Activated naive CD8-positive, alpha-beta T cell treated with anti-CD3 and anti-CD28 coated beads, Interleukin-2, amount 50 U/mL, for 24 hours (primary cell): ENCODE measurements around the gene RTN4R.

Experiments
- ATAC-seq: fragments of 150-1000 bp; cut with Tn5 transposase; one replicate; pipeline ENCODE4 v1.10.0; 2021
- DNase-seq: peaks from one replicate; pipeline ENCODE4 v3.0.0; 2021
- H3K27ac Mint-ChIP-seq: one replicate; pipeline ENCODE4 v1.8.0; 2021; ENCODE audit warnings: mild to moderate bottlenecking, mixed read lengths
- H3K27me3 Mint-ChIP-seq: one replicate; pipeline ENCODE4 v1.8.0; 2021; ENCODE audit warnings: mixed read lengths
- H3K36me3 Mint-ChIP-seq: one replicate; pipeline ENCODE4 v1.8.0; 2021; ENCODE audit warnings: low read depth, mixed read lengths
- H3K4me1 Mint-ChIP-seq: one replicate; pipeline ENCODE4 v1.8.0; 2021; ENCODE audit warnings: mixed read lengths
- H3K4me3 Mint-ChIP-seq: one replicate; pipeline ENCODE4 v1.8.0; 2021; ENCODE audit warnings: mild to moderate bottlenecking, moderate library complexity, mixed read lengths
- H3K9me3 Mint-ChIP-seq: one replicate; pipeline ENCODE4 v1.8.0; 2021; ENCODE audit warnings: mixed read lengths

Gene RTN4R

DNA sequence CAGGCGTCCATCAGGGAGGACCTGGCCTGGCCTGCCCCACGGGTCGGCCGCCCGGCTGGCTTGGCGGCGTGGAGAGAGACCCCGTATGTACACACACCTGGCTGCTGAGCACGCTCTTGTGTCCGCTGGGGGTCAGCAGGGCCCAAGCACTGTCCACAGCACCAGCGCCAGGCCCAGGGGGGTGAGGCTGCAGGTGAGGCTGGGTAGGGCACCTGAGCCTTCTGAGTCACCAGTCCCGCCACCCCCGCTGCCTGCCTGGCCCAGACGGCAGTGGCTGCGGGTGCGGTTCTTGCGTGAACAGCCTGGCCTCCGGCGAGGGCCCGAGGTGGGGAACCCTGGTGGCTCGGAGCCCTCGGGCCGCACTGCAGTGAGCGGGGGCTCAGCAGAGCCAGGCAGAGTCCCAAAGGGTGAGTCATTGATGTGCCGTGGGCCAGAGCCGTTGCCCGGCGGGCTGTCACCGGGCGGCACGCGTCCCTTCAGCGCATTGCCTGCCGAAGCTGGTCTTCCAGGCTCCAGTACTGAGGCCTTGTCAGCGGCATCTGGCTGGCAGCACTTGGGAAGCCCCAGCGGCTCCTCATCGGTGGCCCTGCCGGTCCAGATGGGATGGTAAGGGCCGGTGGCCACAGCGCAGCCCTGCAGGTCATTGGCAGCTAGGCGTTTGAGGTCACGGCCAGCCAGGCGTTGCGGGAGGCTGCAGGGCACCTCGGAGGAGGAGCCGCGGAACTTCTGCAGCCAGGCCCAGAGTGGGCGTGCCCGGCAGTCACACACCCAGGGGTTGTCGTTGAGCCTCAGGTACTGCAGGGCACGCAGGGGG is 26.3 kb downstream of the RTN4R start:
- no peak for DNase-seq
- H3K27me3 Mint-ChIP-seq = no peaks in the 10 kb centered on the region
- no peaks in the 10 kb centered on the region for H3K9me3 Mint-ChIP-seq
- peak overlapping the region; percentile 22 for H3K27ac Mint-ChIP-seq
- peaks cover 43% of the 10 kb centered on the region for H3K4me1 Mint-ChIP-seq
- ATAC-seq = no peak
- peak overlapping the region; percentile 30 for H3K4me3 Mint-ChIP-seq
- H3K36me3 Mint-ChIP-seq = no peaks in the 10 kb centered on the region

GRCh38 chr22:20240900-20241299 is 27.2 kb downstream of the RTN4R start:
- ATAC-seq (no peak), DNase-seq (no peak)
- no peaks in the 10 kb centered on the region for H3K36me3 Mint-ChIP-seq
- peaks cover 43% of the 10 kb centered on the region for H3K4me1 Mint-ChIP-seq
- no peaks in the 10 kb centered on the region for H3K9me3 Mint-ChIP-seq
- H3K4me3 Mint-ChIP-seq = no peak overlapping the region
- H3K27me3 Mint-ChIP-seq = no peaks in the 10 kb centered on the region
- H3K27ac Mint-ChIP-seq = no peak overlapping the region

DNA sequence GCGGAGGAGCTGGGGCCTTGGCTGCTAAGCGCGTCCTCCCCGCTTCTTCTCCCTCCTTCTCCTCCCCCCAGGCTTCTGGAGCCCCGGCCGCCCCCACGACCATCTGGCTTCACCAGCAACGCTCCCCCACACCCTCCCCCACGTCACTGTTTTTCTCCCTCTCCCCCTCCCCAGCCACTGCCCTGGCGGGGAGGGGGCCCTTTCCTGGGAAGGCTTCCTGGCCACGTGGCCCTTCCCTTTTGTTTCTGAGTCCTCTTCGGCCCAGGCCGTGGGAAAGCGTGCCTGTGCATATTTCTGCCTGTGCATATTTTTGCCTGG is 27.7 kb downstream of the RTN4R start:
- H3K36me3 Mint-ChIP-seq = no peaks in the 10 kb centered on the region
- no peak overlapping the region for H3K27ac Mint-ChIP-seq
- peaks cover 38% of the 10 kb centered on the region for H3K4me1 Mint-ChIP-seq
- ATAC-seq = no peak
- H3K4me3 Mint-ChIP-seq = no peak overlapping the region
- H3K9me3 Mint-ChIP-seq = no peaks in the 10 kb centered on the region
- no peaks in the 10 kb centered on the region for H3K27me3 Mint-ChIP-seq
- DNase-seq = no peak

GRCh38 chr22:20239676-20240446 is 28.3 kb downstream of the RTN4R start:
- no peak for ATAC-seq
- Mint-ChIP-seq H3K4me1 (peaks cover 33% of the 10 kb centered on the region), H3K4me3 (no peak overlapping the region), H3K27me3 (no peaks in the 10 kb centered on the region), H3K36me3 (no peaks in the 10 kb centered on the region), H3K9me3 (no peaks in the 10 kb centered on the region), H3K27ac (no peak overlapping the region)
- no peak for DNase-seq

DNA sequence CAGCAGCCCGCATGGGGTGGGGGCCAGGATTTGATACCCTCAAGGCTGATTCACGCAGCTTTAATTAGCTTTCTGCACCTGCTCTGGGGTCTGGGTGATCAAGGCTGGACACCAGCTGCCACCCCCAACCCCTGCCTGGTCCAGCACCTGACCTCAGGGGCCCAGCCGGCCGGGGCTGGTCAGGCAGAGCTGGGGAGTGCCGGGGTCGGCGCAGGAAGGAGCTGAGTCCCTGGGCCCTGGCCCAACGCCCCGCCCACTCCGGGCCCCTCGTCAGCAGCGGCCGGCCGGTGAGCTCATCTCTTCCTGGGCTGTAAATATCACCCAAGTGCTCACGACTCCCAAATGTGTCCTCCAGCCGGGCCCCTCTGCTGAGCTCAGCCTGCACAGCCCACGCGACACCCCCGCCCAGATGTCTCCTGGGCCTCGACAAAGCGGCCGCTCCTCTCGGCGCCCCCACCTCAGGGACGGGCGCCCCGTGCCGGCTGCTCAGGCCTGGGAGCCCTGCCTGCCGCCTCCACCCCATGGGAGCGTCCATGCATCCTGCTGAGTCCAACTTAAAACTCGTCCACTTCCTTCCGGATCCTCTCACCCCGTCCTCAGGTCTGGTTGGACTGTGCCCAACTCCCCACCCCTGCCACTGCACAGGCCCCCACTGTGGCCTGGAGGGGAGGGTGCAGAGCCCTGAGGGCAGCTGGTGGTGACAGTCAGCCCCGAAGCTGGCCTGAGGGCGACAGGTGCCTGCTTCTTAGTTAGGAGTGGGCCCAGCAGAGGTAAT is 29.0 kb downstream of the RTN4R start:
- DNase-seq = peak; percentile 36
- H3K27me3 Mint-ChIP-seq = no peaks in the 10 kb centered on the region
- H3K4me1 Mint-ChIP-seq = peaks cover 28% of the 10 kb centered on the region
- no peaks in the 10 kb centered on the region for H3K9me3 Mint-ChIP-seq
- no peaks in the 10 kb centered on the region for H3K36me3 Mint-ChIP-seq
- ATAC-seq = peak; percentile 26
- no peak overlapping the region for H3K27ac Mint-ChIP-seq
- no peak overlapping the region for H3K4me3 Mint-ChIP-seq

- Mint-ChIP-seq H3K27ac (no peak overlapping the region), H3K4me3 (no peak overlapping the region), H3K4me1 (peaks cover 22% of the 10 kb centered on the region), H3K36me3 (no peaks in the 10 kb centered on the region), H3K9me3 (no peaks in the 10 kb centered on the region), H3K27me3 (no peaks in the 10 kb centered on the region)
- ATAC-seq (peak; percentile 82), DNase-seq (peak; percentile 70)
Observed at GRCh38 chr22:20238536-20238900, 29.6 kb downstream of the RTN4R start.

- DNase-seq (no peak), ATAC-seq (no peak)
- Mint-ChIP-seq H3K27me3 (no peaks in the 10 kb centered on the region), H3K9me3 (no peaks in the 10 kb centered on the region), H3K4me3 (no peak overlapping the region), H3K27ac (no peak overlapping the region), H3K4me1 (peaks cover 15% of the 10 kb centered on the region), H3K36me3 (no peaks in the 10 kb centered on the region)
Observed at GRCh38 chr22:20237480-20238440, 30.4 kb downstream of the RTN4R start.

DNA sequence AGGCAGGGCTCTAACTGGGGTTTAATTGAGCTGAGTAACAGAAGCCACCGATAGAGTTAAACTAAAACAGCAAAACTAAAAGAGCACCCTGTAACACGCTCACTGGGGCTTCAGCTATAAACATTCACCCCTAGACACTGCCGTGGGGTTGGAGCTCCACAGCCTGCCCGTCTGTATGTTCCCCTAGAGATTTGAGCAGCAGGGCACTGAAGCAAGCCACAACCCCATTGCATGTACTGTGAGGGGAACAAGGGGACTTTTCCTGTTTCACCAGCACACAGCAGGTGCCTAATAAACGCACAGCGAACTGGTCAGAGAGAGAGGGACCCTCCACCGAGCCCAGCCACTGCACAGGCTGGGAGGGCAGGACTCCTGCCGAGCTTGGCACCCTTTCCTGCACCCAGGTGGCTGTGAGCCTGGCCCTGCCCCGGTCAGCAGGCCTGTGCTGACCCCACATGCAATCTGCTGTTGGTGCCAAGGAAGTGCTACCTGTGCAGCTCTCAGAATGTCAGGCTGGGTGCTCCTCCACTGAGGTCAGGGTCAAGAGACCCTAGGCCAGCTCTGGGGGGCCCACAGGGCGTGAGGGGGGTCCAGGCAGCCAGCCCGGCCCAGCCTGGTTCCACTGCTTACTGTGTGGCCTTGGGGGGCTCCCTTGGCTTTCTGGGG is 31.9 kb downstream of the RTN4R start:
- no peaks in the 10 kb centered on the region for H3K9me3 Mint-ChIP-seq
- H3K36me3 Mint-ChIP-seq = no peaks in the 10 kb centered on the region
- no peak overlapping the region for H3K4me3 Mint-ChIP-seq
- H3K4me1 Mint-ChIP-seq = peaks cover 9% of the 10 kb centered on the region
- H3K27me3 Mint-ChIP-seq = no peaks in the 10 kb centered on the region
- no peak for ATAC-seq
- DNase-seq = no peak
- no peak overlapping the region for H3K27ac Mint-ChIP-seq

DNA sequence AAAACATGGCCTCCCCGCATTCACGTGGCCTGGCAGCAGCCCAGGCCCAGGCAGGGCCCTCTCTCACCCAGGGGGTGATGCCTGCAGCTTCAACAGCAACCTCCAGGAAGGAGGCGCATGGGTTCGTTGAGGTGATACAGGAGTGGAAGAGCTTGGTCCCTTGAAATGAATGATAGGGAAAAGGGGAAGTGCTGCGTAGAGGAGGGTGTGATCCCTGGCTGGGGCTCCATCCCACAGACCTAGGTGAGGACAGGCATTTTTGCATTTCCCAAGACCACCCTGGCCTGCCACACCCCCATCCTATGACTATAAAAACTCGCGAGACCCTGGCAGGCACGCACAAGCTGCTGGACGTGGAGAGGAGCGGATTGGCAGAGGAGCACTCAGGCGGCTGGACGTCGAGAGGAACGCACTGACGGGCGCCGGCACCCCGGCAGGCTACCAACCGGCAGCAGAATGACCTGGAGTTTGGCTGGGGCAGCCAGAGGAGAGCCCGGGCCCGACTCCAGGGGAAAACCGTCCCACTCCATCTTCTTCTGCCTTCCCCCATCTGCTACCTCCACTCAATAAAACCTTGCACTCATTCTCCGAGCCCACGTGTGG is 32.6 kb downstream of the RTN4R start:
- no peaks in the 10 kb centered on the region for H3K27me3 Mint-ChIP-seq
- H3K4me3 Mint-ChIP-seq = no peak overlapping the region
- H3K4me1 Mint-ChIP-seq = peaks cover 9% of the 10 kb centered on the region
- DNase-seq (no peak), ATAC-seq (no peak)
- H3K36me3 Mint-ChIP-seq = no peaks in the 10 kb centered on the region
- H3K9me3 Mint-ChIP-seq = no peaks in the 10 kb centered on the region
- no peak overlapping the region for H3K27ac Mint-ChIP-seq

- H3K4me3 Mint-ChIP-seq = no peak overlapping the region
- H3K4me1 Mint-ChIP-seq = peaks cover 9% of the 10 kb centered on the region
- no peaks in the 10 kb centered on the region for H3K27me3 Mint-ChIP-seq
- DNase-seq (no peak), ATAC-seq (no peak)
- H3K9me3 Mint-ChIP-seq = no peaks in the 10 kb centered on the region
- no peaks in the 10 kb centered on the region for H3K36me3 Mint-ChIP-seq
- H3K27ac Mint-ChIP-seq = no peak overlapping the region
Observed at GRCh38 chr22:20234760-20235388, 33.2 kb downstream of the RTN4R start.

DNA sequence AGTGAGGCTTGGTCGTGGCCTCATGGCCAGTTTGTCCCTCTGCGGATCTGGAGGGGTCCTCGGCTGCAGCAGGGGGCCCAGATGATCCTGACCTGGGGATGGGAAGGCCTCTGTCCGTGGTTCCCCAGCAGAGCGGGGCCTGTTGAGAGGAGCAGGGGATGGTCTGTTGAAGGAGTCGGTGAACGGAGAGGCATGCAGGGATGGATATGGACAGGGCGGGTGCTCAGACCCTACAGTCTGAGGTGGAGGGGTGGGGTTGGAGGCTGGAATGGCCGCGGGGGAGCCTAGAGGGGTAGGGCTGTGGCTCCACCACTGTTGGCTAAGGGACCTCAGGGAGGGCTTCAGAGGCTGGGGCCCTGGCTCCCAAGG is 33.8 kb downstream of the RTN4R start:
- no peak for DNase-seq
- no peaks in the 10 kb centered on the region for H3K9me3 Mint-ChIP-seq
- H3K36me3 Mint-ChIP-seq = no peaks in the 10 kb centered on the region
- H3K4me3 Mint-ChIP-seq = no peak overlapping the region
- H3K27ac Mint-ChIP-seq = no peak overlapping the region
- no peak for ATAC-seq
- no peaks in the 10 kb centered on the region for H3K27me3 Mint-ChIP-seq
- H3K4me1 Mint-ChIP-seq = peaks cover 5% of the 10 kb centered on the region

GRCh38 chr22:20233351-20234313 is 34.5 kb downstream of the RTN4R start:
- Mint-ChIP-seq H3K27ac (no peak overlapping the region), H3K4me1 (peaks cover 4% of the 10 kb centered on the region), H3K9me3 (no peaks in the 10 kb centered on the region), H3K27me3 (no peaks in the 10 kb centered on the region), H3K4me3 (no peak overlapping the region), H3K36me3 (no peaks in the 10 kb centered on the region)
- no peak for DNase-seq
- no peak for ATAC-seq
